ENCODE measurements around the gene SKA1. TPM values are rescaled to one million over a fixed set of nuclear protein-coding genes. Genes with fewer than 3 reads are reported as not detected.

Gene SKA1
- total RNA-seq, 8 experiments from 2014 or later: 0.10 to 16.8 (median 0.92) TPM

DNA sequence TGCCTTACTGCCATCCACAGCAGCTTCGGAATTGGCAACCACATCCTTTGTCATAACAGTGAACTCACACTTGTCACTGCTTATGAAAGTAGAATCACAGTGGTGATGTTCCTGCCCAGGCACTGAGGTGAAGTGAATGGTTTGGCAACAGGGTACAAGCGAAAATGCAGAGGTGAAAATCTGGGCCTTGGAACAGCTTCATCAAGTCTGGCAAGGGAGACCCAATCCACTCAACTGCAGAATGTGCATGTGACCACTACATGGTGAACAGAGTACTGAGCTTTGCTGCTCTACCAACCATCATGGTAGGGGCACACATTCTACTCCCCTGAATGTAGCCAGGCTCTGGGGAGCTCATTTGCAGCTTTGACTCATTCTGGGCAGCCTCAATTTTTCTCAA is 15.0 kb upstream of the SKA1 start:
- Histone ChIP-seq H3K4me1 (replicated peaks in 1 of 2) (no peaks in the 10 kb centered on the region), H3K27ac (no peak overlapping the region), H3K4me3 (no peak overlapping the region)
- in situ Hi-C loops (cut with MboI; ENCODE audit: low pct_unique_long_range_greater_than_20kb in 2 of 9, low sequenced_read_pairs in 9 of 9, unreplicated experiment in 9 of 9): no loop called here
- ATAC-seq (replicated peaks in 6 of 8): no peak
- WGBS, 10 experiments: 40 to 100% (median 80%) methylated on average over 1 to 2 of the region's 2 CpGs; no CpG with 5 or more reads in 4 of the 10 experiments

DNA sequence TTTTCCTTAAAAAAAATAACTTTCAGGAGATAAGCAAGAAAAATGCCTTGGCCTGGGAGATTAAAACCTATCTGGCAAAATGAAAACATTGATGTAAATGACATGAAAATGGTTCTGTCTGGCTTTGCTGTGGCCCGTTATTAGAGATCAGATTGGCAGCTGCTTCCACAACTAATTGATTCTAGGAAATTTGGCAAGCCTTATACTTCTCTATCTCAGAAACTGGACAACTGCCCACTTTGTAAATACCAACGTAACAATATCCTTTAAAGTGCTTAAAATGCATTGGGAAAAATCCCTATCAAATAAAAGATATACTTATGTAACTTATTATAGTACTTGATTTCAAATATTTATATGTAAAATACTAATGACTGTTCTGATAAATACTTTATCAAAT is 14.2 kb upstream of the SKA1 start:
- WGBS, 10 experiments: 0 to 90% (median 55%) methylated on average over 1 to 2 of the region's 2 CpGs
- H3K27ac ChIP-seq: no peak overlapping the region
- in situ Hi-C loops (cut with MboI; ENCODE audit: low pct_unique_long_range_greater_than_20kb in 2 of 9, low sequenced_read_pairs in 9 of 9, unreplicated experiment in 9 of 9): no loop called here
- no peak overlapping the region for H3K4me3 ChIP-seq
- no peaks in the 10 kb centered on the region for H3K4me1 ChIP-seq (replicated peaks in 1 of 2)
- ATAC-seq (replicated peaks in 6 of 8): no peak

DNA sequence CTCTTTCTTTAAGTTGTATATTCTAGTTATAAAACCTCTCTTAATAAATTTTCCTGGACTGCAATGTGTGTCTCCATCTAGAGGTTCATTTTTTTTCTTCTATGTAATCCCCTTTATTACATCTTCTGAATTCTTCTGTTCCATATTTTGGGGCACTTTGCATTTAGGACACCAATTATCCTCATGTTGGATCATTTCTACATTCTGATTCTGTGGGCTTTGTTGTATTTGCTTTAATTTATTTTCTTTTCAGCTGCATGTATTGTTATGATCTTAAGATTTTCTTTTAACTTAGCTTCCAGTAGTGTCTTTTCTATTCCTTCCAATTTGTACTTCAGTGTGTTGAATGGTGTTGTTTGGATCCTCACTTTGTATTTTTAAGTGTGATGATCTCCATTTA is 5.2 kb upstream of the SKA1 start:
- no peak for ATAC-seq (replicated peaks in 6 of 8)
- no peak overlapping the region for H3K4me3 ChIP-seq
- in situ Hi-C loops (cut with MboI; ENCODE audit: low pct_unique_long_range_greater_than_20kb in 2 of 9, low sequenced_read_pairs in 9 of 9, unreplicated experiment in 9 of 9): no loop called here
- no peak overlapping the region for H3K27ac ChIP-seq
- peaks cover 5 to 9% of the 10 kb centered on the region in 2 donors for H3K4me1 ChIP-seq (replicated peaks in 1 of 2)

DNA sequence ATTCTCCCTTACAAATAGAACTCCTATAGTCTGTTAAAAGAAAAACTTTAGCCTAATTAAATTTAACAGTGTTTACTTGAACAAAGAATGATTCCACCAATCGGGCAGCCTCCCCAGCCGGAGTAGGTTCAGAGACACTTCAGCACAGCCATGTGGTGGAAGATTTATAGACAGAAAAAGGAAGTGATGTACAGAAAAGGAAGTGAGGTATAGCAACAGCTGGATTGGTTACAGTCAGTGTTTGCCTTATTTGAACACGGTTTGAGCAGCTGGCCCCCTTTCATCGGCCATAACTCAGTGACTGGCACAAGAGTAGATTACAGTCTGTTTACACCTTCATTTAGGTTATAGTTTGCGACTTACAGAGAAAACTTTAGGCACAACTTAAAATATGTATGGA is 2.1 kb upstream of the SKA1 start:
- Histone ChIP-seq H3K4me3 (no peak overlapping the region), H3K4me1 (replicated peaks in 1 of 2) (peaks cover 8 to 9% of the 10 kb centered on the region in 2 donors), H3K27ac (no peak overlapping the region)
- 29 to 100% (median 84%) methylated on average over 2 to 5 of the region's 5 CpGs for WGBS, 10 experiments
- in situ Hi-C loops (cut with MboI; ENCODE audit: low pct_unique_long_range_greater_than_20kb in 2 of 9, low sequenced_read_pairs in 9 of 9, unreplicated experiment in 9 of 9): no loop called here
- ATAC-seq (replicated peaks in 6 of 8): no peak

DNA sequence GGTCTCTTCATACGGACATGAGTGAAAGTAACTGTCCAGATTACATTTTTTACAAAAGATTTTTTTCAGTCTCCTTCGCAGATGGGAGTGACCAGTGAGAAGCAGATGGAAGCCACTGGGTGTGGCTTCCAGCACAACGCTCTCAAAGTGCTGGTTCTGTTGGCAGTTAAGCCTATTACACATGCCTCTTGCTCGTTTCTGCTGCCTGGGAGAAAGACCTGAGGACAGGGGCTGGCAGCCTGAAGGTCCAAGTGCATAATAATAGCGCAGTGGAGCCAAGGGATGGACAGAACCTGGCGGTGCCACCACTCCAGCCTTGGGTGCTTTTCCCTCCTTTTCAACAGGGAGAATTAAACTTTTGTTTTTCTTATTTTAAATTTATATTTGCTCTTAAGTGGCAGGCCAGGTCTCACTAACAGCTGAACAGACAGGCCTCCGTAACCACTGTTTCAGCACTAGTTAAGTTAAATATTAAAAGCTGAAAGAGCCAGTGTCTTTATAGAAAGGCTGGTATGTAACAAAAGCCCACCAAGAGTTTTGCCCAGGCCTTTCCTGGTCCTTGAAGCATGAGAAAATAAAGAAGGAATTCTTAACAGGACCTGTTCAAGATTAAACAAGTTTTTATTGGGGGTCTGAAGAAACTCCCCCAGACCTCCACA is 1.2 kb upstream of the SKA1 start:
- peaks cover 8 to 9% of the 10 kb centered on the region in 2 donors for H3K4me1 ChIP-seq (replicated peaks in 1 of 2)
- no peak overlapping the region for H3K4me3 ChIP-seq
- ATAC-seq (replicated peaks in 6 of 8): peak in 2 of 8 experiments; percentile 9 to 20
- in situ Hi-C loops (cut with MboI; ENCODE audit: low pct_unique_long_range_greater_than_20kb in 2 of 9, low sequenced_read_pairs in 9 of 9, unreplicated experiment in 9 of 9): no loop called here
- 0 to 100% (median 73%) methylated on average over 1 to 6 of the region's 7 CpGs; no CpG with 5 or more reads in 2 of the 10 experiments for WGBS, 10 experiments
- H3K27ac ChIP-seq: no peak overlapping the region

DNA sequence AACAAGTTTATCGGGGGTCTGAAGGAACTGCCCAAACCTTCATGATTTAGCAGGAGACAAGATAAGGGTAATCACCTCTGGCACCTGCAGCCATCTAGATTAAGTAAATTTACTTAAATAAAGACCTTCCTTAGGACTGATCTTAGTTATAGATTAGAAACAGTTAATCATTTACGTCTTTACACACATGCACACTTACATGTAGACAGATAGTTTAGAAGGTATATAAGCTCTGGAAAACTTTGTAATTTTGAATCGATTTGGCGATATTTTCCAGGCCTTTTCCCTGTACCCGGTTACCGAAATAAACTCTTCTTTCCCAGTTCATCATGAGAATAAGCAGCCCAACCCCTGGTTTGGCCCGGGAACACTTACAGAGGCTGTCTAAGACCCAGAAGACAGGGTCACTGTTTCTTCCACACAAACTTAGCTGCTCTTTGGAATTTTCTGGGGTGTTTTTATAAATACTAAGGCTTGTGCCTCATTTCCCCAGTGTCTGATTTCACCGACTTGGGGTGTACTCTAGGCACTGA is 560 bp upstream of the SKA1 start:
- H3K27ac ChIP-seq: peak overlapping the region in 1 of 2 donors; percentile 77
- peak overlapping the region; percentile 39 to 58 (median 50) for H3K4me3 ChIP-seq
- 35 to 100% (median 63%) methylated on average over 2 to 8 of the region's 8 CpGs for WGBS, 10 experiments
- in situ Hi-C loops (cut with MboI; ENCODE audit: low pct_unique_long_range_greater_than_20kb in 2 of 9, low sequenced_read_pairs in 9 of 9, unreplicated experiment in 9 of 9): no loop called here
- ATAC-seq (replicated peaks in 6 of 8): no peak
- H3K4me1 ChIP-seq (replicated peaks in 1 of 2): peaks cover 8 to 9% of the 10 kb centered on the region in 2 donors

DNA sequence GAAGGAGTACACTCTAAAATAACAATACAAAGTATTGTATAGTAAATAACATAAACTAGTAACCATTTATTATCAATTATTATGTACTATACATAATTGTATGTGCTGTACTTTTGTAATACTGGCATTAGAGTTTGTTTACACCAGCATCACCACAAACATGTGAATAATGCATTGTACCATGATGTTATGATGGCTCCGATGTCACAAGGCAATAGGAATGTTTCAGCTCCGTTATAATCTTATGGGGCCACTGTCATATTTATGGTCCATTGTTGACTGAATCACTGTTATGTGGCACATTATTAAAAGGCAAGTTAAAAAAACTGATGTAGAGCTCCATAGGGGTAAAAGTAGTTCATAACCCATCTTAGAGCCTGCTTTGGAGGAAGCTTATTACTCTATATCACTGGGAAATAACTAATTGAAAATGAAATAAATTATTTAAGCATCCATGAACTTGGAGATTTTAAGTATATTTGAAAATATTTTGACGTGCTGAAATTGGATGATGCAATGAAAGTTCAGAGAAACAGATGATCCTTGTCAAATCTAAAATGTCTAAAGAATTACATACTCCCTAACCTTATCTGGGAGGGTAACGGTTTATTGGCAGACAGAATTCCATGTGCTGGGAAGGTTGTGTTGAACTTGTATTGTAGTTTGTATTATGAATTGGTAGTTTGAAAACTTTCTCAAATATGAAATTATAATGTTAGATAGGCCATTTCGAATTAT is 2.4 kb downstream of the SKA1 start:
- in situ Hi-C loops (cut with MboI; ENCODE audit: low pct_unique_long_range_greater_than_20kb in 2 of 9, low sequenced_read_pairs in 9 of 9, unreplicated experiment in 9 of 9): no loop called here
- no peak overlapping the region for H3K27ac ChIP-seq
- 0 to 100% (median 89%) methylated on average over 1 to 4 of the region's 5 CpGs; no CpG with 5 or more reads in 1 of the 10 experiments for WGBS, 10 experiments
- H3K4me3 ChIP-seq: no peak overlapping the region
- peaks cover 8 to 9% of the 10 kb centered on the region in 2 donors for H3K4me1 ChIP-seq (replicated peaks in 1 of 2)
- no peak for ATAC-seq (replicated peaks in 6 of 8)

DNA sequence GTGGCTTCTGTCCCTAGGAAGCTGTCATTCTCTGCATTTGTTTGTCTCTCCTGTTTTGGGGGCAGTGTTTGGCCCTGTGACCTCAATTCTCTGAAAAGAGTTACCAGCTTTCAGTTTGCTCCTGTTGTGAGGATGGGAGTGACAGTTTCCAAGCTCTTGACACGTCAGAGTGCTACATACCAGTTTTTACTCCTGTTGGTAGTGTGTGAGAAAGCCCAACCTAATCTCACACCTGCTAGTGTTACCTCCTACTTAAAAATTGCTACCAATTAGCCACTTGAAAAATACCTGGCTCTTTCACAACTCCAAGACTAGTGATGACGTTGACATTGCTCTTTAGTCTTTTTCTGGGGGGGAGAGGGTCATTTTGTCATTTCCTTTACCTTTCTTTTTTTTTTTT is 14.1 kb downstream of the SKA1 start:
- no peaks in the 10 kb centered on the region for H3K4me1 ChIP-seq (replicated peaks in 1 of 2)
- H3K27ac ChIP-seq: no peak overlapping the region
- WGBS, 10 experiments: 21 to 100% (median 73%) methylated on average over 1 to 2 of the region's 2 CpGs; no CpG with 5 or more reads in 2 of the 10 experiments
- H3K4me3 ChIP-seq: no peak overlapping the region
- ATAC-seq (replicated peaks in 6 of 8): no peak
- in situ Hi-C loops (cut with MboI; ENCODE audit: low pct_unique_long_range_greater_than_20kb in 2 of 9, low sequenced_read_pairs in 9 of 9, unreplicated experiment in 9 of 9): no loop called here

DNA sequence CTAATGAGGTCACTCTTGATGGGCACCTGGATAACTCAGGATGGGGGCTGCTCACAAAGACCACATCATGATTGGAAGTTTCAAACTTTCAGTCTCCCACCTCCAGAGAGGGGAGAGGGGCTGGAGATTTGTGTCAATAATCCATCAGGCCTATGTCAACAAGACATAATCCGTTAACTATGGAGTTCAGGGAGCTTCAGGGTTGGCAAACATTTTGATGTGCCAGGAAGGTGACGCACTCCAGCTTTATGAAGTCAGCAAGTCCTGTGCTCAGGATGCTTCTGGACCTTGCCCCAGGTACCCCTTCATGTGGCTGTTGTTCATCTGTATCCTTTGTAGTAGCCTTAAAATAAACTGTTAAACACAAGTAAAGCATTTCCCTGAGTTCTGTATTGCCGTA is 19.0 kb downstream of the SKA1 start:
- in situ Hi-C loops (cut with MboI; ENCODE audit: low pct_unique_long_range_greater_than_20kb in 2 of 9, low sequenced_read_pairs in 9 of 9, unreplicated experiment in 9 of 9): no loop called here

DNA sequence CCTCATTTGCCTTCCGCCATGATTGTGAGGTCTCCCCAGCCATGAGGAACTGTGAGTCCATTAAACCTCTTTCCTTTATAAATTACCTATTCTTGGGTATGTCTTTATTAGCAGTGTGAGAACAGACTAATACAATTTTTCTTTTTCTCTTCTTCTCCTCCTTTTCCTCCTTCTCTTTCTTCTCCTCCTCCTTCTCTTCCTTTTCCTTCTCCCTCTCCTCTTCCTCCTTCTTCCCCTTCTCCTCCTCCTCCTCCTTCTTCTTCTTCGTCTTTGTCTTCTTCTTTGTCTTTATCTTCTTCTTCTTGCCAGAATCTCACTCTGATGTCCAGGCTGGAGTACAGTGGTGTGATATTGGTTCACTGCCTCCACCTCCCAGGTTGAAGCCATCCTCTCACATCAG is 20.2 kb downstream of the SKA1 start:
- H3K4me1 ChIP-seq (replicated peaks in 1 of 2): no peaks in the 10 kb centered on the region
- in situ Hi-C loops (cut with MboI; ENCODE audit: low pct_unique_long_range_greater_than_20kb in 2 of 9, low sequenced_read_pairs in 9 of 9, unreplicated experiment in 9 of 9): no loop called here
- no peak overlapping the region for H3K27ac ChIP-seq
- ATAC-seq (replicated peaks in 6 of 8): no peak
- WGBS, 10 experiments: 88 to 100% (median 97%) methylated on average over 2 of the region's 2 CpGs; no CpG with 5 or more reads in 1 of the 10 experiments
- H3K4me3 ChIP-seq: no peak overlapping the region

More for the DNA sequence above, 19.0 kb downstream of the SKA1 start:
- 71 to 100% (median 100%) methylated on average over 1 to 3 of the region's 3 CpGs; no CpG with 5 or more reads in 3 of the 10 experiments for WGBS, 10 experiments
- no peak for ATAC-seq (replicated peaks in 6 of 8)
- H3K4me3 ChIP-seq: no peak overlapping the region
- no peak overlapping the region for H3K27ac ChIP-seq
- no peaks in the 10 kb centered on the region for H3K4me1 ChIP-seq (replicated peaks in 1 of 2)

DNA sequence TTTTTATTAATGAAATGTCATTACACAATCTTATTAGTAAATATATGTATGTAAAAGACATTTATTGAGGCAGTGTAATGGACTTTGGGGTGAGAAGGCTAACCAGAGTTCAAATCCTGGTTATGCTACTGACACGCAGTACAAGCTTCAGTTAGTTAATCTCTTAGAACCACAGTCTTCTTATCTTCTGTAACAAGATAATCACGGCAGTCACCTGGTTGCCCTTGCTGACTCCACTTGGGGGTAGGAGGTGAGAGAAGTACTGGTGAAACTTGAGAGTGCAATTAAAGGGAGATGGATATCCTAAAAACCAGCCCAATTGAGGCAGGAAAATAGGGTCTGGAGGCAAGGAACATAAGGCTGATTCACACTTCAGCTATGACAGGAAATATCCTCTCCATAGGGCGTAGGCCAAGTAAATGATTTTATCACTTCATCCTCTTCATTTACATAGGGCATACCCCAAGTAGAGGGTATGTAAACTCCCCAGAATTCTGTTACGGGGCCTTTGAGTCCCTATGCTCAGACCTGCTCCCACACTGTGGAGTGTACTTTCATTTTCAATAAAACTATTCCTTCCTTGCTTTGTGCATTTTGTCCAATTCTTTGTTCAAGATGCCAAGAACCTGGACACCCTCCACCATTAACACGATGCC is 21.3 kb downstream of the SKA1 start:
- Histone ChIP-seq H3K4me1 (replicated peaks in 1 of 2) (no peaks in the 10 kb centered on the region), H3K27ac (no peak overlapping the region), H3K4me3 (no peak overlapping the region)
- WGBS, 10 experiments: 61 to 100% (median 87%) methylated on average over 2 to 5 of the region's 5 CpGs; no CpG with 5 or more reads in 1 of the 10 experiments
- peak in 2 of 8 experiments; percentile 74 to 90 for ATAC-seq (replicated peaks in 6 of 8)
- in situ Hi-C loops (cut with MboI; ENCODE audit: low pct_unique_long_range_greater_than_20kb in 2 of 9, low sequenced_read_pairs in 9 of 9, unreplicated experiment in 9 of 9): no loop called here

DNA sequence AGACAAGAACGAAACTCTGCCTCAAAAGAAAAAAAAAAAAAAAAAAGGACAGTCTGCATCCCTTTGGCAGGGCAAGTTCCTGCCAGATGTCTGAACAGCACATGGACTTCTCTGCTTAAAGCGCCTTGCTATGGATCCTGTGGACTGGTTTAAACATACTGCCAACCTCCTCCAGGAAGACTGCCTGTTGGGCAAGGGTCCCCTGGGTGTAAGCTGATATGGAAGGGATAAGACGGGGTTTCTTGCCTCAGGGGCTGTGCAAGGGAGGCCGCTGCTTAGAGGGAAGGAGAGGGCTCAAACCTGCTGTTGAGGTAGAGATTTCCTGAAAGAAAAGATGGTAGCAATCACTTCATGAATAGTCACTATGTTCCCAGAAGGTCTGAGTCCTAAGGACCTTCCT is 22.2 kb downstream of the SKA1 start:
- peak in 1 of 8 experiments; percentile 34 for ATAC-seq (replicated peaks in 6 of 8)
- WGBS, 10 experiments: 57 to 100% (median 87%) methylated on average over 1 to 4 of the region's 4 CpGs; no CpG with 5 or more reads in 4 of the 10 experiments
- no peak overlapping the region for H3K27ac ChIP-seq
- peaks cover 0 to 3% of the 10 kb centered on the region in 2 donors for H3K4me1 ChIP-seq (replicated peaks in 1 of 2)
- in situ Hi-C loops (cut with MboI; ENCODE audit: low pct_unique_long_range_greater_than_20kb in 2 of 9, low sequenced_read_pairs in 9 of 9, unreplicated experiment in 9 of 9): no loop called here
- no peak overlapping the region for H3K4me3 ChIP-seq

DNA sequence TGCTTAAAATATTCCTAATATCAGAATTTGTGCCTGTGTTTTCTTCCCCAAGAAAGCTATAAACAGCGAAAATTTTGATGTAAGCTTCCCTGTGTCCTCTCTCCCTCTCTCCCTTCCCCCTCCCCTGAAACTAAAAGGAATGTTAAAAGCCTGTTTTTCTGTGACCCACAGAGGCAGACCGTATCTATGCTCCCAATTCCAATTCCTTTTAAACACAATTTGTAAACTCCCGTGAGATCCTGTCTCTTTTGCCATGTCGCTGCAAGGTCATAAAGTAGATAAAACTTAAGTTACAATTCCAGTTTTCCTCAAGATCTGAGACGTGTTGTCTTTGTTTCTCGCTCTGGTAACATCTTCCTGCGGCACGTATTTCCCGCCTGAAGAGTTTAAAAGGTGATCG is 23.3 kb downstream of the SKA1 start:
- peaks cover 0 to 3% of the 10 kb centered on the region in 2 donors for H3K4me1 ChIP-seq (replicated peaks in 1 of 2)
- 36 to 100% (median 48%) methylated on average over 1 to 9 of the region's 10 CpGs for WGBS, 10 experiments
- no peak overlapping the region for H3K27ac ChIP-seq
- H3K4me3 ChIP-seq: no peak overlapping the region
- in situ Hi-C loops (cut with MboI; ENCODE audit: low pct_unique_long_range_greater_than_20kb in 2 of 9, low sequenced_read_pairs in 9 of 9, unreplicated experiment in 9 of 9): no loop called here
- ATAC-seq (replicated peaks in 6 of 8): no peak
